Ureter (tissue), 1 donor: ENCODE results near the gene LRRN2. TPM values are rescaled to one million over a fixed set of nuclear protein-coding genes. Genes with fewer than 3 reads are reported as not detected.

Experiments used
- DNase-seq: peaks from one replicate; pipeline ENCODE4 v3.0.0-alpha.2; 2020; ENCODE audit warnings: low spot score
- total RNA-seq: library from RNA; stranded (reverse); gene quantifications from one replicate; pipeline ENCODE4 v1.2.4, GENCODE V29; 2023
- donor health status: DM: yes; HTN: yes; CAD: no.

Gene LRRN2
- total RNA-seq, 1 donor from 2014 or later: 2.1 TPM

GRCh38 chr1:204712708-204713430 lies 27.3 kb upstream of the LRRN2 start:
- no peak for DNase-seq

GRCh38 chr1:204711947-204712701 lies 26.6 kb upstream of the LRRN2 start:
- DNase-seq: no peak

- DNase-seq: no peak
Measured at GRCh38 chr1:204711103-204711946, 25.8 kb upstream of the LRRN2 start.

GRCh38 chr1:204709960-204710912 lies 24.7 kb upstream of the LRRN2 start:
- no peak for DNase-seq

- no peak for DNase-seq
Measured at GRCh38 chr1:204709021-204709420, 23.5 kb upstream of the LRRN2 start.

- DNase-seq: no peak
Measured at GRCh38 chr1:204706838-204707509, 21.4 kb upstream of the LRRN2 start.

- DNase-seq: no peak
Measured at GRCh38 chr1:204705888-204706837, 20.6 kb upstream of the LRRN2 start.

GRCh38 chr1:204705493-204705811 lies 19.9 kb upstream of the LRRN2 start:
- DNase-seq: no peak

- no peak for DNase-seq
Measured at GRCh38 chr1:204704794-204705492, 19.4 kb upstream of the LRRN2 start.

- DNase-seq: no peak
Measured at GRCh38 chr1:204703826-204704612, 18.5 kb upstream of the LRRN2 start.

GRCh38 chr1:204703268-204703664 lies 17.7 kb upstream of the LRRN2 start:
- no peak for DNase-seq

- DNase-seq: no peak
Measured at GRCh38 chr1:204702552-204703267, 17.2 kb upstream of the LRRN2 start.

- no peak for DNase-seq
Measured at GRCh38 chr1:204701229-204701628, 15.7 kb upstream of the LRRN2 start.

GRCh38 chr1:204697893-204698292 lies 12.4 kb upstream of the LRRN2 start:
- DNase-seq: no peak

GRCh38 chr1:204696606-204697005 lies 11.1 kb upstream of the LRRN2 start:
- DNase-seq: no peak

GRCh38 chr1:204695692-204696091 lies 10.2 kb upstream of the LRRN2 start:
- DNase-seq: no peak

- DNase-seq: no peak
Measured at GRCh38 chr1:204694145-204694544, 8.6 kb upstream of the LRRN2 start.
